SU-DHL-6 (cell line): ENCODE results near the gene ALG9.

Experiments
- CTCF ChIP-seq: fragments of 200-600 bp; sonication (generic); IDR thresholded peaks from one replicate; pipeline ENCODE4 v1.5.1; 2017; ENCODE audit warnings: antibody characterized with exemption, mild to moderate bottlenecking, low read length, moderate library complexity; ENCODE audit not compliant: insufficient read depth, poor library complexity, severe bottlenecking
- EZH2phosphoT487 ChIP-seq: fragments of 200-600 bp; sonication (generic), shearing (Covaris generic); conservative IDR thresholded peaks from 2 replicates; pipeline ENCODE4 v1.6.1; 2018; ENCODE audit warnings: mild to moderate bottlenecking, antibody characterized with exemption, low read length, moderate library complexity, mixed read lengths

- no peak for TF ChIP-seq CTCF
- no peak for TF ChIP-seq EZH2phosphoT487
Observed at GRCh38 chr11:111737444-111738210, 133.8 kb downstream of the ALG9 start.
